HG03159 (cell line): Measurements from ENCODE around the gene NAP1L2.
A peak's percentile ranks its signal among the peaks of the same experiment; 100 is the strongest.
"Not testable (repeated sequence)": the region's sequence is repeated elsewhere in the genome, so short reads cannot be mapped to it uniquely, and the experiment has no call there.

Experiments used
- ATAC-seq: cut with Tn5 transposase; IDR thresholded peaks from one replicate; pipeline ENCODE4 v1.9.1; 2021; ENCODE audit warnings: mild to moderate bottlenecking, moderate library complexity; ENCODE audit not compliant: unreplicated experiment

The NAP1L2 gene

GRCh38 chrX:73214426-73215094, at the start of gene NAP1L2:
TSS of gene NAP1L2 (minus strand) at chrX:73214851. CDS start at chrX:73214492, 359 bp downstream.
- ATAC-seq, result peak; percentile 88

GRCh38 chrX:73262991-73263390, 48.3 kb upstream of the NAP1L2 start:
- ATAC-seq, result no peak

GRCh38 chrX:73239242-73239641, 24.6 kb upstream of the NAP1L2 start:
- ATAC-seq, result no peak

GRCh38 chrX:73217621-73218020, 3.0 kb upstream of the NAP1L2 start:
- no peak for ATAC-seq

- no peak for ATAC-seq
Measured at GRCh38 chrX:73215246-73215645, 595 bp upstream of the NAP1L2 start.

GRCh38 chrX:73213734-73214425, 771 bp downstream of the NAP1L2 start:
- no peak for ATAC-seq

GRCh38 chrX:73206366-73206765, 8.3 kb downstream of the NAP1L2 start:
- no peak for ATAC-seq

- no peak for ATAC-seq
Measured at GRCh38 chrX:73182502-73183114, 32.0 kb downstream of the NAP1L2 start.

GRCh38 chrX:73168945-73169344, 45.7 kb downstream of the NAP1L2 start:
- ATAC-seq, result not testable (repeated sequence)
